ENCODE data around the gene FOXO1.

Gene FOXO1

GRCh38 chr13:40639221-40639681 lies 27.2 kb downstream of the FOXO1 start:
- H3K36me3 ChIP-seq (ENCODE audit: insufficient read depth, low read length): no peaks in the 10 kb centered on the region
- TF ChIP-seq CTCF (IDR thresholded peaks at IDR 0.05; ENCODE audit: borderline replicate concordance, extremely low read depth, low read length, poor library complexity, severe bottlenecking) (no peak), EZH2 (IDR thresholded peaks at IDR 0.05; ENCODE audit: borderline replicate concordance, low read depth, low read length, severe bottlenecking) (no peak)
- ATAC-seq (ENCODE audit: insufficient read depth, low read depth) (no peak), DNase-seq (no peak)
- no peaks in the 10 kb centered on the region for H3K9me3 ChIP-seq (ENCODE audit: insufficient read depth, low read length, severe bottlenecking)
- H3K27ac ChIP-seq (ENCODE audit: low read length): no peak overlapping the region
- no peaks in the 10 kb centered on the region for H3K27me3 ChIP-seq (ENCODE audit: insufficient read depth, low read length, poor library complexity)
- peaks cover 6% of the 10 kb centered on the region for H4K20me1 ChIP-seq (ENCODE audit: insufficient read depth, low read length)
- no peak overlapping the region for H3K4me2 ChIP-seq (ENCODE audit: insufficient read depth, low read length)
- H2AFZ ChIP-seq (ENCODE audit: low read depth, low read length): no peak overlapping the region
- H3K4me3 ChIP-seq (ENCODE audit: low read depth in 1 of 2, low read length in 2 of 2): no peak overlapping the region
- H3K4me1 ChIP-seq (ENCODE audit: insufficient read depth, low read length): no peaks in the 10 kb centered on the region
- no peak overlapping the region for H3K9ac ChIP-seq (ENCODE audit: low read depth, low read length)
- no peaks in the 10 kb centered on the region for H3K79me2 ChIP-seq (ENCODE audit: insufficient read depth, low read length)

- no peak overlapping the region for H3K27ac ChIP-seq (ENCODE audit: low read length)
- DNase-seq (no peak), ATAC-seq (ENCODE audit: insufficient read depth, low read depth) (no peak)
- no peaks in the 10 kb centered on the region for H3K9me3 ChIP-seq (ENCODE audit: insufficient read depth, low read length, severe bottlenecking)
- no peak overlapping the region for H2AFZ ChIP-seq (ENCODE audit: low read depth, low read length)
- H4K20me1 ChIP-seq (ENCODE audit: insufficient read depth, low read length): peaks cover 6% of the 10 kb centered on the region
- no peaks in the 10 kb centered on the region for H3K4me1 ChIP-seq (ENCODE audit: insufficient read depth, low read length)
- no peak overlapping the region for H3K4me3 ChIP-seq (ENCODE audit: low read depth in 1 of 2, low read length in 2 of 2)
- H3K27me3 ChIP-seq (ENCODE audit: insufficient read depth, low read length, poor library complexity): no peaks in the 10 kb centered on the region
- no peaks in the 10 kb centered on the region for H3K36me3 ChIP-seq (ENCODE audit: insufficient read depth, low read length)
- H3K79me2 ChIP-seq (ENCODE audit: insufficient read depth, low read length): no peaks in the 10 kb centered on the region
- no peak overlapping the region for H3K9ac ChIP-seq (ENCODE audit: low read depth, low read length)
- TF ChIP-seq EZH2 (IDR thresholded peaks at IDR 0.05; ENCODE audit: borderline replicate concordance, low read depth, low read length, severe bottlenecking) (no peak), CTCF (IDR thresholded peaks at IDR 0.05; ENCODE audit: borderline replicate concordance, extremely low read depth, low read length, poor library complexity, severe bottlenecking) (no peak)
- no peak overlapping the region for H3K4me2 ChIP-seq (ENCODE audit: insufficient read depth, low read length)
Measured at GRCh38 chr13:40637643-40638042, 28.8 kb downstream of the FOXO1 start.

GRCh38 chr13:40635315-40635995 lies 31.0 kb downstream of the FOXO1 start:
- Histone ChIP-seq H3K4me3 (ENCODE audit: low read depth in 1 of 2, low read length in 2 of 2) (no peak overlapping the region), H3K36me3 (ENCODE audit: insufficient read depth, low read length) (no peaks in the 10 kb centered on the region), H2AFZ (ENCODE audit: low read depth, low read length) (no peak overlapping the region), H3K27me3 (ENCODE audit: insufficient read depth, low read length, poor library complexity) (no peaks in the 10 kb centered on the region), H3K27ac (ENCODE audit: low read length) (no peak overlapping the region), H3K9ac (ENCODE audit: low read depth, low read length) (no peak overlapping the region), H3K9me3 (ENCODE audit: insufficient read depth, low read length, severe bottlenecking) (no peaks in the 10 kb centered on the region), H3K4me2 (ENCODE audit: insufficient read depth, low read length) (no peak overlapping the region), H3K79me2 (ENCODE audit: insufficient read depth, low read length) (no peaks in the 10 kb centered on the region), H3K4me1 (ENCODE audit: insufficient read depth, low read length) (no peaks in the 10 kb centered on the region), H4K20me1 (ENCODE audit: insufficient read depth, low read length) (peaks cover 6% of the 10 kb centered on the region)
- ATAC-seq (ENCODE audit: insufficient read depth, low read depth): no peak
- TF ChIP-seq EZH2 (IDR thresholded peaks at IDR 0.05; ENCODE audit: borderline replicate concordance, low read depth, low read length, severe bottlenecking) (no peak), CTCF (IDR thresholded peaks at IDR 0.05; ENCODE audit: borderline replicate concordance, extremely low read depth, low read length, poor library complexity, severe bottlenecking) (no peak)
- DNase-seq: no peak

All from DND-41 (cell line).